ENCODE data around the gene DGKH. TPM values are rescaled to one million over a fixed set of nuclear protein-coding genes. Genes with fewer than 3 reads are reported as not detected.
"Not testable (repeated sequence)": the region's sequence is repeated elsewhere in the genome, so short reads cannot be mapped to it uniquely, and the experiment has no call there.

DGKH gene
- polyA plus RNA-seq, 6 donors from 2014 or later = 0.03 to 0.05 (median 0.04) TPM; not detected in 3

DNA sequence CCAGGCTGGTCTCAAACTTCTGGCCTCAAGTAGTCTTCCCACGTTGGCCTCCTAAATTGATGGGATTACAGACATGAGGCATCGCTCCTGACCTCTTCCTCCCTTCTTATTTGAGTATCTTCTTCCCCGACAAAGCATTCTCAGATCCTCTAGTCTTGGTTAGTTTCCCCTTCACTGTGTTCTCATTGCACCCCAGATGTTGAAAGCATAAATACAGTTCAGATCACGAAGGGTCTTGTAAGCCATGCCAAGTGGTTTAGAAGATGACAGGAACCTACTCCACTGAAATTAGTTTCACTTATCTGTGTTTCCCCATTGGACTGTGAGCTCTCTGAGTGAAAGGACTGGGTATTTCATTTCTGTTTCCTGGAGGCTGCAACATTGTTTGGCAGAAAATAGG is 100.7 kb downstream of the DGKH start:
- Mint-ChIP-seq H3K4me3 (no peak overlapping the region), H3K36me3 (no peaks in the 10 kb centered on the region), H3K9me3 (peaks cover 0 to 3% (median 0%) of the 10 kb centered on the region in 7 donors), H3K27me3 (no peaks in the 10 kb centered on the region), H3K4me1 (no peaks in the 10 kb centered on the region), H3K27ac (no peak overlapping the region)
- DNase-seq (no peak), ATAC-seq (ENCODE audit: low read depth in 2 of 2) (no peak)

DNA sequence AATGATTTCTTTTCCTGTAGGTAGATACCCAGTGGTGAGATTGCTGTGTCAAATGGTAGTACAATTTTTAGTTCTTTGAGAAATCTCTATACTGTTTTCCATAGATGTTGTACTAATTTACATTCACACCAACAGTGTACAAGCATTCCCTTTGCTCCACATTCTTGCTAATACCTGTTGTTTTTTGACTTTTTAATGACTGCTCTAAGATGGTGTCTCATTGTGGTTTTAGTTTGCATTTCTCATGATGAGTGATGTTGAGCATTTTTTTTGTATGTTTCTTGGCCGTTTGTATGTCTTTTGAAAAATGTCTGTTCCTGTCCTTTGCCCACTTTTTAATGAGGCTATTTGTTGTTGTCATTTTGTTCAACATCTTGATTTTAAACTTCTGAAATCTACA is 103.3 kb downstream of the DGKH start:
- H3K36me3 Mint-ChIP-seq = no peaks in the 10 kb centered on the region
- no peak overlapping the region for H3K4me3 Mint-ChIP-seq
- H3K9me3 Mint-ChIP-seq = no peaks in the 10 kb centered on the region

DNA sequence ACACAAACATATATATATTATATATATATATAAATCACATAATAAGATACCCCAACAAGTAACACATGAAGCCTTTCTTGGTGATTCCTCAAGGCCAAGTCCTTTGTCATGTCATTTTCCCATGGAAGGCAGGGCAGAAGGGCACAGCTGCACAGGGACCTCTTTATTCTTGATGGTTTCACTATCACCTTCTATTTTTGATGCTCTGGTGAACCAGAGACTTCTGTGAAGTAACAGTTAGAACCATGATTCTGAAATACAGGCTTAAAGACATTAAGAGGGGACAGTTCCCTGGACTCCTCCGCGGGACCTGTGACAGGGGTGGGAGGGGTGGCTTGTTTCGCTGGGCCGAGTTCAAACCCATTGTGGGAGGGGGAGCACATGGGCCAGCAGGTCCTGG is 104.0 kb downstream of the DGKH start:
- ATAC-seq (ENCODE audit: low read depth in 2 of 2) (no peak), DNase-seq (no peak)
- Mint-ChIP-seq H3K4me1 (no peaks in the 10 kb centered on the region), H3K36me3 (no peaks in the 10 kb centered on the region), H3K27ac (no peak overlapping the region), H3K27me3 (no peaks in the 10 kb centered on the region), H3K4me3 (no peak overlapping the region), H3K9me3 (no peaks in the 10 kb centered on the region)

More for the DNA sequence above, 103.3 kb downstream of the DGKH start:
- ATAC-seq (ENCODE audit: low read depth in 2 of 2) (no peak), DNase-seq (no peak)
- H3K4me1 Mint-ChIP-seq = no peaks in the 10 kb centered on the region
- H3K27me3 Mint-ChIP-seq = no peaks in the 10 kb centered on the region
- H3K27ac Mint-ChIP-seq = no peak overlapping the region

DNA sequence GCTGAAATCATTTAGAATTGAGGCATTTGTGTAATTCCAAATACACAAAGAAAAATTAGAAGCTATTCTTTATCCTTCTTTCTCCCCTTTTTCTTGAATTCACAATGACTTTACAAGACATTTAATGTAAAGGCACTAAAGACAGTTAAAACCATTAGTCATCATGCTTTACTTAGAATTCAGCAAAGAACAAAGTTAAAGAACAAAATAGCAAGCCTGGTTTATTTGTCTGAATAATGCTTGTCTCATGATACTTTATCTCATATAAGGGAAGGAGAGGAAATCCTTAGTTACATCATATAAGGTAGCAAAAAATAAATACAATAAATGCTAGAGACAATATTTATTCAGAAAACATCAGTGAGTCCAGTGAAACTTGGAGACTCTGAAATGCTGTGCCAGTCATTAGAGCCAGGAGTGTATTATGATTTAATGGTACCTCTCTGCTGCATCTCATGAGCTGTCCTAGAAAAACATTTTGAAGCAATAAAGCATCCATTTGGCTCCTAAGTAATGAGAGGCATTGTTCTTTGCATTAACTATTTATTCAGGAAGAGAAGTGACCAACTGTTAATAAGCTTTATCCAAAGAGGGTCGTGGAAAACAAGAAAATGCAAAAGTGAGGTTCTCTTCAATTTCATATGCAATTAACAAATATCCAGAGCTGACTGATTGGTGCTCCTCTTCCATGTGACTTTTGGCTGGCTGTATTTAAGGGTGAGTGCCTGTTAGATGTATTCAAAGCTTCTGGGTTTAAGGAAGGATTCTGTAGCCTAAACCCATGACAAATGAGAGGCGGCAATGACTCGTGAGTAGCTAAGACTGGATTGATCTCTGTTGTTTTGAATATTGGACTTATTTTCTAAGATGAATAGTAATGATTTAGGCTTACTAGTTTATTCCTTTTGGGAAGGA is 105.0 kb downstream of the DGKH start:
- ATAC-seq (ENCODE audit: low read depth in 2 of 2) = no peak
- Mint-ChIP-seq H3K4me1 (no peaks in the 10 kb centered on the region), H3K9me3 (no peaks in the 10 kb centered on the region), H3K4me3 (no peak overlapping the region), H3K27ac (peak overlapping the region in 1 of 6 donors; percentile 86), H3K36me3 (no peaks in the 10 kb centered on the region), H3K27me3 (no peaks in the 10 kb centered on the region)
- no peak for DNase-seq

DNA sequence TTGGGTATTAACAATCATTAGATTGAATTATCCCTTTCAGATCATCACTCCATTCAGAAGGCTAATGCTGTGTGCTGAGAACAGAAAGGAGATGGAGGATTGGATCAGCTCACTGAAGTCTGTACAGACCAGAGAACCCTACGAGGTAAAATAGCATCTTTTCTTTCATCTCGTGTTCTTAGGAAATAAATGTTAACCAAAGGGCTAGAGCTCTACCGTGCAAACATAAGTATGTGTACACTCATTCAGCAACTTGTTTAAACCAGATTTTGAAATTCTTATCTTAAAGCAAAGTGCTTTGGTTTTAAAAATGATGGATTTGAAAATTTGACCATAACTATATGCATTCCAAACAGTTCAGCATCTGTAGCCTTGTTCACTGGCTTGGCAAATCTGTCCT is 106.8 kb downstream of the DGKH start:
- Mint-ChIP-seq H3K4me3 (no peak overlapping the region), H3K27me3 (no peaks in the 10 kb centered on the region), H3K36me3 (no peaks in the 10 kb centered on the region), H3K27ac (no peak overlapping the region), H3K4me1 (no peaks in the 10 kb centered on the region), H3K9me3 (peaks cover 0 to 1% (median 0%) of the 10 kb centered on the region in 7 donors)
- no peak for DNase-seq
- ATAC-seq (ENCODE audit: low read depth in 2 of 2) = no peak

DNA sequence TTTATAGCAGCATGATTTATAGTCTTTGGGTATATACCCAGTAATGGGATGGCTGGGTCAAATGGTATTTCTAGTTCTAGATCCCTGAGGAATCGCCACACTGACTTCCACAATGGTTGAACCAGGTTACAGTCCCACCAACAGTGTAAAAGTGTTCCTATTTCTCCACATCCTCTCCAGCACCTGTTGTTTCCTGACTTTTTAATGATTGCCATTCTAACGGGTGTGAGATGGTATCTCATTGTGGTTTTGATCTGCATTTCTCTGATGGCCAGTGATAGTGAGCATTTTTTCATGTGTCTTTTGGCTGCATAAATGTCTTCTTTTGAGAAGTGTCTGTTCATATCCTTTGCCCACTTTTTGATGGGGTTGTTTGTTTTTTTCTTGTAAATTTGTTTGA is 114.9 kb downstream of the DGKH start:
- ATAC-seq (ENCODE audit: low read depth in 2 of 2); H3K36me3 Mint-ChIP-seq; H3K4me3 Mint-ChIP-seq; H3K27ac Mint-ChIP-seq; DNase-seq; H3K9me3 Mint-ChIP-seq; H3K27me3 Mint-ChIP-seq; H3K4me1 Mint-ChIP-seq: not testable (repeated sequence)

DNA sequence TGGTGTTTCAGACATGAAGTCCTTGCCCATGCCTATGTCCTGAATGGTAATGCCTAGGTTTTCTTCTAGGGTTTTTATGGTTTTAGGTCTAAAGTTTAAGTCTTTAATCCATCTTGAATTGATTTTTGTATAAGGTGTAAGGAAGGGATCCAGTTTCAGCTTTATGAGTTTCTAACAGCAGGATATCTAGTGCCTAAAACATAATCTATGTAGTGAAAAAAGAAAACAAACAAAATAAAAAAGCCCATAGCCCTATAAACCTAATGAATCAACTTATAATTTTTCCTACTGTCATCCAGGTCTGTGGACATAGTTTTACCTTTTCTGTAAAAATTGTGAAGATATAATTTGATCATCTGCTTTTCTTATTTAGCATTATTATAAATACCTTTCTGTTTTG is 115.5 kb downstream of the DGKH start:
- ATAC-seq (ENCODE audit: low read depth in 2 of 2); H3K9me3 Mint-ChIP-seq; DNase-seq; H3K27ac Mint-ChIP-seq; H3K4me1 Mint-ChIP-seq; H3K36me3 Mint-ChIP-seq; H3K27me3 Mint-ChIP-seq; H3K4me3 Mint-ChIP-seq: not testable (repeated sequence)

DNA sequence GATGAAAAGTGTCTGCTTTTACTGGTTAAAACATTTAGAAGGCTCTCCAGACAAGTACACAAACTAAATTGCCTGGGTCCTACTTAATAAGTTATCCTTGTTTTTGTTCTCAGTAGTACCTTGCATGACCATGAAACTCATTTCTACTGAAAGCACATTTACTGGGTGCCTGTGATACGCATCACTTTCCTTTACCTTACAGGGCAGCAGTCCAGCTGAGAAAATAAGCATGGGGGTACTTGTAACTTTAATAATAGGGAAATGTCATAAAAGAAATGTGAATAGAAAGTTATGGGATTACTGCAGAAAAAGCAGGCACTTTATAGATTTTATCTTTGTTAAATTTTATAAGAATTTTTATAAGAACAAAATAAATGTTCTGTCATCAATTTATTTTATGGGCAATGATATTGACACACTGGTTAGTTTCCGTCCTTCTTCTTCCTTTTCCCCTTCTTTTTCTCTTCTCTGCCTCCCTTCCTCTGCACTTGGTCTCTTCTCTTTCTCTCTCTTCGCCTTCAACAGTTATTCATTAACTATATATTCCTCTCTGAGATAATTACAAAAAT is 116.2 kb downstream of the DGKH start:
- H3K4me1 Mint-ChIP-seq = no peaks in the 10 kb centered on the region
- H3K36me3 Mint-ChIP-seq = no peaks in the 10 kb centered on the region
- peaks cover 0 to 3% (median 0%) of the 10 kb centered on the region in 7 donors for H3K9me3 Mint-ChIP-seq
- no peaks in the 10 kb centered on the region for H3K27me3 Mint-ChIP-seq
- peak overlapping the region in 1 of 6 donors; percentile 30 for H3K27ac Mint-ChIP-seq
- DNase-seq (no peak), ATAC-seq (ENCODE audit: low read depth in 2 of 2) (no peak)
- no peak overlapping the region for H3K4me3 Mint-ChIP-seq

DNA sequence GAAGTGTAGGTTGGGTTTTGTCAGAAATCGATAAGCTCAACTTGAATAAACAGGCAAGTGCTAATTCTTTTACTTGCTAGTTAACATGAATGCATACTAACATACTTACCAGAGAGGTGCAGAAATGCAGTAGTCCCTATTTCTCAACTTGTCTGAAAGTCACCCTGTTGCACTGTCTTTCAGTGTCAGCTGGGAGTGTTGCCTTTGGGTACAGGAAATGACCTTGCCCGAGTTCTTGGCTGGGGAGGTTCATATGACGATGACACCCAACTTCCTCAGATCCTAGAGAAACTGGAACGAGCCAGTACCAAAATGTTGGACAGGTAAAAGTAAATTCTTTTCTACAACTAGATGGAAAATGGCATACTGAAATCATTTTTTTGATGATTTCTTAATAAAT is 120.0 kb downstream of the DGKH start:
- no peak for DNase-seq
- H3K36me3 Mint-ChIP-seq = no peaks in the 10 kb centered on the region
- no peak overlapping the region for H3K4me3 Mint-ChIP-seq
- H3K27me3 Mint-ChIP-seq = no peaks in the 10 kb centered on the region
- H3K9me3 Mint-ChIP-seq = no peaks in the 10 kb centered on the region
- H3K4me1 Mint-ChIP-seq = no peaks in the 10 kb centered on the region
- no peak overlapping the region for H3K27ac Mint-ChIP-seq
- ATAC-seq (ENCODE audit: low read depth in 2 of 2) = no peak

DNA sequence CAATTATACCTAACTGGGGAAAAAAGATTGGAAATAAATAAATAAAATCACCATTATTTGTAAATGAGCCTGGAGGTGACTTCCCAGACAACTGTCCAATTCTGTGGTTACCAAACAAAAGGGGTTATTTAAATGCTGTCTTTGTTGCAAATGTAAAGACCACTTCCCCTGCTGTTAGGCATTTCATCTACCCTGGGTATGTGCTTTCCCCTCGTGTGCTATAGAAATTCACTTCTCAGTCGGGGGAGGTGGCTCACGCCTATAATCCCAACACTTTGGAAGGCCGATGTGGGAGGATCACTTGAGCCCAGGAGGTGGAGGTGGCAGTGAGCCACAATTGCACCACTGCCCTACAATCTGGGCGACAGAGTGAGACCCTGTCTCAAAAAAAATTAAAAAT is 121.6 kb downstream of the DGKH start:
- no peak for DNase-seq
- Mint-ChIP-seq H3K9me3 (no peaks in the 10 kb centered on the region), H3K4me3 (no peak overlapping the region), H3K27ac (no peak overlapping the region), H3K36me3 (no peaks in the 10 kb centered on the region), H3K27me3 (no peaks in the 10 kb centered on the region), H3K4me1 (no peaks in the 10 kb centered on the region)
- no peak for ATAC-seq (ENCODE audit: low read depth in 2 of 2)

DNA sequence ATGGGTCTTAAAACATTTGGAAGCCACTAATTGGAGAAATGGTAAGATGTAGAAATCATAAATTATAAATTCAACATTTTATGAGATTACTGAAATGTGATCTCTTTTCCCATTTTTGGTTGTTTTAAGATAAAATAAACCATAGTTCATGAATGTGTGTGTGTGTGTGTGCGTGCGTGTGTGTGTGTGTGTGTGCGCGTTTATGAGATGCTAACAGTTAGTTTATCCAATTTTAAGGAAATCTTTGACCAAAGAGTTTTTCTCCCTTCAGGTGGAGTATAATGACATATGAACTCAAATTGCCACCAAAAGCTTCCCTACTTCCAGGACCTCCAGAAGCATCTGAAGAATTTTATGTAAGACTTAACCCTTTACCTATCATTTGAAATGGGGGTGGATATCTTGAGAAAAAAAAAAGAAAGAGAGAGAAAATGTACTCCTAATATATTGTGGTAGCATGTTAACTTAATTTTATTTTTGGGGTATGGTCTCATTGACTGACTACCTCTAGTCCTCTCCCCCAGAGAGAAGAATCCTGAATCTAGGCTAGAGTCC is 125.4 kb downstream of the DGKH start:
- H3K9me3 Mint-ChIP-seq = no peaks in the 10 kb centered on the region
- ATAC-seq (ENCODE audit: low read depth in 2 of 2) (no peak), DNase-seq (no peak)
- H3K27ac Mint-ChIP-seq = peak overlapping the region in 1 of 6 donors; percentile 41
- no peaks in the 10 kb centered on the region for H3K36me3 Mint-ChIP-seq
- no peaks in the 10 kb centered on the region for H3K27me3 Mint-ChIP-seq
- H3K4me3 Mint-ChIP-seq = no peak overlapping the region
- H3K4me1 Mint-ChIP-seq = no peaks in the 10 kb centered on the region

DNA sequence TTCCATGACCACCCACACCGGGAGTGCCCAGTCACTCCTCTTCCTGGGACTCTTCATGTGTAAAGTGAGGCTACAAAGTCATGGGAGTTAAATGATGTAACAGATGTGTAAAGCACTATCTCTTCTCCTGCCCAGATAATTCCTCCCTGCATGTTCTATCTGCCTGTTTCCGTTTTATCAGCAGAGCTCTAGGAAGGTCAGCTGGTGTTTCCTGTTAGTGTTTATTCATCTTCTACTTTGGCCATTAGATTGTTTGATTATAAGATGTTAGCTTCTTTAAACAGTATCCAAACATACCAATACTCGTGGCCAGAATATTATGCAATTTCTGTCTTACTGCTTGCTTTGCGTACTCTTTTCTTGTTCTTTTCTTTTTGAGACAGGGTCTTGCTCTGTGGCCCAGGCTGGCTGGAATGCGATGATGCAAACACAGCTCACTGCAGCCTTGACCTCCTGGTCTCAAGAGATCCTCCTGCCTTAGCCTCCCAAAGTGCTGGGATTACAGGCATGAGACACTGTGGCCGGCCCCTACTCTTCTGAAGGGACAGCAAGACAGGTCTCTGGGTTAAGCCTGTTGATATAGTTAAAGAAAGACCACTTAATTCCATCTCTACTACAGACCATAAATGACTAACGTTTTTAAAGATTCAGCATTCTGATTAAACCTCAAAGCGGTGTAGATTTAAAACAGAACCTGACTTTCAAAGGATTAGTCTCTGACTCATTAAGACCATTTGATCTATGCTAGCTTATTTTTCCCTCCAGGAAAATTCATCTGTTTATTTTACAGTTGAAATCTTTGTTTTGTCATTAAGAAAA is 126.1 kb downstream of the DGKH start:
- H3K4me3 Mint-ChIP-seq = no peak overlapping the region
- H3K27ac Mint-ChIP-seq = peak overlapping the region in 1 of 6 donors; percentile 29
- ATAC-seq (ENCODE audit: low read depth in 2 of 2) (no peak), DNase-seq (no peak)
- H3K36me3 Mint-ChIP-seq = no peaks in the 10 kb centered on the region
- H3K4me1 Mint-ChIP-seq = no peaks in the 10 kb centered on the region
- H3K9me3 Mint-ChIP-seq = no peaks in the 10 kb centered on the region
- H3K27me3 Mint-ChIP-seq = no peaks in the 10 kb centered on the region

DNA sequence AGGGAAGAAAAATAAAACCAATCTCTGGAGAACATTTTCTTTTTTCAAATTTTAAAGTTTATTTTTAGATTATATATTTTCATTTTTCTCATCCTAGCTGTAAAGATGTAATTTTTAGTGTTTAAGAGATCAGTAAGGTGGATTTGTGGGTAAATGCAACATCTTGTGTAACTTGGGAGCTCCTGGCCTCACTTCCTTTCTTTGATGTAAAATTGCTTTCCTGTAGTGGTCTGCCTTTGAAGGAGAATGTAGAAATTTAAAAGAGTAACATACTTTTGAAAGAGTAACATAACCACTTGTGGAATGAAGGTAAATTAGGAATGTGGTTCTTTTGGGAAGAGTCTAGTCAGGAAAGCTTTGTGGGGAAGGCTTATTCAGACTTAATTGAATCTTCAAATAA is 127.8 kb downstream of the DGKH start:
- Mint-ChIP-seq H3K27me3 (no peaks in the 10 kb centered on the region), H3K27ac (no peak overlapping the region)
- no peak for DNase-seq

More for the DNA sequence above, 127.8 kb downstream of the DGKH start:
- ATAC-seq (ENCODE audit: low read depth in 2 of 2) = no peak
- Mint-ChIP-seq H3K4me1 (no peaks in the 10 kb centered on the region), H3K9me3 (peaks cover 0 to 1% (median 0%) of the 10 kb centered on the region in 7 donors), H3K4me3 (no peak overlapping the region), H3K36me3 (no peaks in the 10 kb centered on the region)

All from naive B cell (primary cell).